ENCODE measurements around the gene CBX2. TPM values are rescaled to one million over a fixed set of nuclear protein-coding genes. Genes with fewer than 3 reads are reported as not detected.

CBX2 gene
- total RNA-seq, 1 donor = 0.86 TPM

DNA sequence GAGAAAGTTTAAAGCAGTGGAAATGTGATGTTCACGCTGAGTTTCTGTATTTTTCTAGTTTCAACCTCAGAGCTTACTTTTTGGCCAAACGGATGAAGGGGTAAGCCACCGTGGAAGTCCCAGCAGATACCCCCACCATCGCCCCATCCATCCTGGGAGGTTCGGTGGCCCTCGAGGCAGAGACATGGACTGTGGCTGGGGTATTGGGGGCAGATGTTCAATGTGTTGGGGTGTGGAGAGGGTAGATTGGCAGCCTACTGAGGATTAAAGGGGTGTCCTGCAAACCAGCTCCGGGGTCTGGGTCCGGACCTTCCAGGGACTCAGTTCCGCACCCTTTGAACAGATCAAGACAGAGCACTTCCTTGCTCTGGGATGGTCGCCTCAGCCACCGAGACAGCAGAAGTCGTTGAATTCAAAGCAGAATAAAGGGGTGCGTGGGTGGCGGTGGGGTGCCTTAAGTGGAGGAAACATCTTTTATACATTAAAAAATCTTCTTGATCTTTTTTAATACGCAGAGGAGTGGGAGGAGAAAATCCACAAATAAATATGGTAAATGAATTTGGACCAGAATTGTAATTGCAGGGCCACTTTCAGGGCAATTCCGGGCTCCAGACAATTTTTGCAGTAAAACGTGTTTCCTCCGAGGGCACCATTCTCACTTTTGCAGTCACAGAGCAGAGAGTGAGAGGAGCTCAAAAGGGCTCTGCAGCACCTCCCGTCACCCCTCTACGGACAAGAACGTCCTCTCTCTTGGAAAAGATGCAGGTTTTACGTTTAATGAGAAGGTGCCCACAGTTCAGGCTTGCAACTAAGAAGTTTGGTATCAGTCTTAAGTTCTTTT is 27.1 kb downstream of the CBX2 start:
- DNase-seq (ENCODE audit: low read depth) = no peak
- TF ChIP-seq, protein P1, sequence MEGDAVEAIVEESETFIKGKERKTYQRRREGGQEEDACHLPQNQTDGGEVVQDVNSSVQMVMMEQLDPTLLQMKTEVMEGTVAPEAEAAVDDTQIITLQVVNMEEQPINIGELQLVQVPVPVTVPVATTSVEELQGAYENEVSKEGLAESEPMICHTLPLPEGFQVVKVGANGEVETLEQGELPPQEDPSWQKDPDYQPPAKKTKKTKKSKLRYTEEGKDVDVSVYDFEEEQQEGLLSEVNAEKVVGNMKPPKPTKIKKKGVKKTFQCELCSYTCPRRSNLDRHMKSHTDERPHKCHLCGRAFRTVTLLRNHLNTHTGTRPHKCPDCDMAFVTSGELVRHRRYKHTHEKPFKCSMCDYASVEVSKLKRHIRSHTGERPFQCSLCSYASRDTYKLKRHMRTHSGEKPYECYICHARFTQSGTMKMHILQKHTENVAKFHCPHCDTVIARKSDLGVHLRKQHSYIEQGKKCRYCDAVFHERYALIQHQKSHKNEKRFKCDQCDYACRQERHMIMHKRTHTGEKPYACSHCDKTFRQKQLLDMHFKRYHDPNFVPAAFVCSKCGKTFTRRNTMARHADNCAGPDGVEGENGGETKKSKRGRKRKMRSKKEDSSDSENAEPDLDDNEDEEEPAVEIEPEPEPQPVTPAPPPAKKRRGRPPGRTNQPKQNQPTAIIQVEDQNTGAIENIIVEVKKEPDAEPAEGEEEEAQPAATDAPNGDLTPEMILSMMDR (IDR thresholded peaks at IDR 0.05; ENCODE audit: insufficient read depth, low read depth, low read length) = no peak
- H3K4me3 ChIP-seq (ENCODE audit: low read depth, low read length) = no peak overlapping the region

DNA sequence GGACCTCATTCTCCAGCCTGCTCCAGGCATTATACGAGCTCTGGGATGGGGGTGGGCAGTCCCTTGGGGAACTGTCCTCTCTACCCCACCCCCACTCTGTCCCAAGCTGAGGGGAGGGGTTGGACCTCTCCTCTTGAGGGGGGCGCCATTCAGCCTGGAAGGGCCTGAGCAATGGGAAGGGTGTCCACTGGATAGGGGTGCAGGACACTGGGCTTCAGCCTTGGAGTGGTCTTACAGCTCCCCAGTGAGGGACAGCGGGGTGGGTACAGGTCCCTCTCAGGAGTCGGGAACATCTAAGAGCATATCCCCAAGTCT is 28.5 kb downstream of the CBX2 start:
- TF ChIP-seq, protein P1 (IDR thresholded peaks at IDR 0.05; ENCODE audit: insufficient read depth, low read depth, low read length) = no peak
- no peak for DNase-seq (ENCODE audit: low read depth)
- no peak overlapping the region for H3K4me3 ChIP-seq (ENCODE audit: low read depth, low read length)

DNA sequence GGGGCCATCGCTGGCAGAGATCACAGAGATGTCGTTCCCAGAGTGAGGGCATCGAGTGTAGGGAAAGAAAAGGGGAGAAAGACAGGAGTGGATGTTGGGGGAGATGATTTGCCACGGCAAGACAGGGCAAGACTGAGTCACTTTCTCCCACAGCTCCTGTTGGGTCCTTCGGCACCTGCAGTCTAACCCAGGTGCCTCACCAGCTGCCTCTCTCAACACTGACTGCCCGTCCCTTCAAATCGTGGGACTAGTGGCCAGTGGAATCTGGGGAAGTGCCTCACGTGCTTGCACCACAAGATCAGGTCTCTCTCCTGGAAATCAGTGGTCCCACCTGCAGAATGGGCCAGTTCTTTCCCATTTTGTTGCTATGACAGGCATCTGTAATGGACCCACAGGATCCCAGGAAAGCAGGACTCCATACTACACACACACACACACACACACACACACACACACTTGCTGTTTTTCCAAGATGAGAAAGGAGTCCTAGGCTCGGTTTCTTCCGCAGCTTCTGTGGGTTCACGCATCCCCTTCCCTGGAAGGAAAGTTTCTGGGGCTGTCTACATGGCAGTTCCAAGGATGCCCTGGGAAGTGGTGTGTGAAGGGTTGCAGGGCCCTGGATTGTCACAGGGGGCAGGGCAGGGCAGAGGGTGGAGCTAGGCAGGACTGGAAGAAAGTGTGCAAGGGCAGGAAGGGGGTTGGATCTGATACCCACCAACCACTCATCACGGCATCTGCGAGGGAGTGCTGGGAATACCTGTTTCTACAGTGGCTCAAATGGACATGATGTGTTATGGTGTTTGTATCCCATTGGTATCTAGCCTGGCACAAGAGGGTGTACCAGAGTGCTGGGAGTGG is 29.1 kb downstream of the CBX2 start:
- no peak for DNase-seq (ENCODE audit: low read depth)
- TF ChIP-seq, protein P1 (IDR thresholded peaks at IDR 0.05; ENCODE audit: insufficient read depth, low read depth, low read length) = no peak
- H3K4me3 ChIP-seq (ENCODE audit: low read depth, low read length) = no peak overlapping the region

DNA sequence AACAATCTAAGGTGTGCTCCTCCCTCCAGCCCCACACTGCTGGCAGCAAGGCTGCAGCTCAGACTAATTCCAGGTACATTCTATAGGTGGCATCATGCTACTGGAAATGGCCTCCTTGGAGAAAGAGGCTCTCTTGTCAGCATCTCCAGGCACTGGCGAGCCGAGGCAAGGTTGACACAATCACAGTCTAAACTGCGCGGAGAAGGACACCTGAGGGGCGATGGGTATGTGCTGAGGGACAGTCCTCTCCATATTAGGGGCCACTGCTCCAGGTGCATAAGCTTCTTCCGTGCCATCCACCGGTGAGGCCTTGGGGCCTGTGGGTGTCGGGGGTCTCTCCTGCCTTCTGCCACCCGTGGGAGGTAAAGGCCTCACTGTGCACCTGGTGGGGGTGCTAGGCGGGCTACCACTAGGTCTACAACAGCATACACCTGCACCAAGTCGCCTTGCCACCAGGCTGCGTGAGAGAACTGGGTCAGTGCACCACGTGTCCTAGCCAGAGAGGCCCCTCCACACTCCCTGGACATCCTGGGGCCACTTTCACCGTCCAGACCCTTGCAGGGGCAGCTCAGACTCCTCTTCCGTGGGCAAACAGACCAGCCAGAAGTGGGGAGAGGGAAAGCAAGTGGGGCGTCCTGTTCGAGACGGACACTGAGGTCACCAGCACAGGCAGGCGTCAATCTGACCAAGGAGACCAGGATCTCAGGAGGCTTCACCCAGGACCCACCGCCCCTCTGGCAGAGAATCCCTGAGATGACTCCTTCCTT is 31.0 kb downstream of the CBX2 start:
- DNase-seq (ENCODE audit: low read depth) = no peak
- TF ChIP-seq, protein P1 (IDR thresholded peaks at IDR 0.05; ENCODE audit: insufficient read depth, low read depth, low read length) = peak; percentile 36
- no peak overlapping the region for H3K4me3 ChIP-seq (ENCODE audit: low read depth, low read length)

DNA sequence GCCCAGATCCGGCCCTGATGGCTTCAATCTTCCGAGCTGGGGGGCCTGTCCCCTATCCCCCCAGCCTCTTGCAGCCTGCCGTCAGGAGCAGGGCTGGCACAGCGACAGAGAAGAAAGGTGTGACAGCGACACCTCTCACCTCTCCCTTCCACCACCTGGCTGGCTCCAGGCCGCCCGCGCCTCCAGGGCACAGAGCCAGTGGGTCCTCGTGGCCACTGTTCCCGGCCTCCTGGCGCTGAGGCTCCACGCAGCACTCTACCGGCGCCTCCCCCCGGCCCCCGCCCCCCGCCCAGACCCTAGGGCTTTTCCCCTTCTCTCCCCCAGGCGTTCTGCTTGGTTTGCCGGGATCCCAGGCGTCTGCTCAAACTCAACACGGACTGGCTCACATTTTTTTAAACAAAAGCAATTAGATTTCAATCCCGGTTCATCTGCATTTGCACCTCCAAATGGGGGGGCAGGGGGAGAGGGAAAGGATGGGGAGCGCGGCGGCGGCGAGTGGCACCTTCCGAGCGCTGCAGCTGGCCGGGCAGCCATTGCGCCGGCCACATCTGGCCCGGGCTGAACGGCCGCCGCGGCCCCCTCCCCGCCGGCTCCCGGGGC is 31.7 kb downstream of the CBX2 start:
- no peak overlapping the region for H3K4me3 ChIP-seq (ENCODE audit: low read depth, low read length)
- DNase-seq (ENCODE audit: low read depth) = no peak
- TF ChIP-seq, protein P1 (IDR thresholded peaks at IDR 0.05; ENCODE audit: insufficient read depth, low read depth, low read length) = no peak
